22Rv1 (cell line): Measurements from ENCODE around the gene BMERB1.
"Not testable (repeated sequence)": the region's sequence is repeated elsewhere in the genome, so short reads cannot be mapped to it uniquely, and the experiment has no call there.

Source experiments
- H3K27ac ChIP-seq: fragments of 450-650 bp; 2 replicates; pipeline ENCODE4 v1.5.1; 2017
- ZFX ChIP-seq: fragments of 450-650 bp; IDR thresholded peaks from 2 replicates; pipeline ENCODE4 v1.6.1; 2017; ENCODE audit warnings: antibody characterized with exemption, borderline replicate concordance
- TF ChIP-seq, protein P1 (sequence below): fragments of 450-650 bp; IDR thresholded peaks from 2 replicates; pipeline ENCODE4 v1.5.1; 2017; ENCODE audit warnings: mild to moderate bottlenecking

Gene BMERB1

DNA sequence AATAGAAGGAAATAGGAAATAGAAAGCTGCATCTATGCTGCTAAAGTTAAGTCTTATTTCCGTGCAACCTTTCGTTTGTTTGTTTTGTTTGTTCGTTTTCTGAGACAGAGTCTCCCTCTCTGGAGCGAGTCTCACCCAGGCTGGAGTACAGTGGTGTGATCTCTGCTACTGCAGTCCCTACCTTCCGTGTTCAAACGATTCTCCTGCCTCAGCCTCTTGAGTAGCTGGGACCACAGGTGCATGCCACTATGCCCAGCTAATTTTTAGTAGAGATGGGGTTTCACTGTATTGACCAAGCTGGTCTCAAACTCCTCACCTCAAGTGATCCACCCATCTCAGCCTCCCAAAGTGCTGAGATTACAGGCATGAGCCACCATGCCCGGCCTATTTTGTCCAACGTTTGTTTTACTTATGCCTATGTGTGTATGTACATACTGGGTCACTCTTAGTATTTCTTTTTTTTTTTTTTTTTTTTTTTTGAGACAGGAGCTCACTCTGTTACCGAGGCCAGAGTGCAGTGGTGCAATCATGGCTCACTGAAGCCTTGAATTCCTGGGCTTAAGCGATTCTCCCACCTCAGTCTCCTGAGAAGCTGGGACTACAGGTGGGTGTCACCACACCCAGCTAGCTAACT, 16.8 kb downstream of the BMERB1 start:
- H3K27ac ChIP-seq: no peak overlapping the region
- TF ChIP-seq, protein P1, sequence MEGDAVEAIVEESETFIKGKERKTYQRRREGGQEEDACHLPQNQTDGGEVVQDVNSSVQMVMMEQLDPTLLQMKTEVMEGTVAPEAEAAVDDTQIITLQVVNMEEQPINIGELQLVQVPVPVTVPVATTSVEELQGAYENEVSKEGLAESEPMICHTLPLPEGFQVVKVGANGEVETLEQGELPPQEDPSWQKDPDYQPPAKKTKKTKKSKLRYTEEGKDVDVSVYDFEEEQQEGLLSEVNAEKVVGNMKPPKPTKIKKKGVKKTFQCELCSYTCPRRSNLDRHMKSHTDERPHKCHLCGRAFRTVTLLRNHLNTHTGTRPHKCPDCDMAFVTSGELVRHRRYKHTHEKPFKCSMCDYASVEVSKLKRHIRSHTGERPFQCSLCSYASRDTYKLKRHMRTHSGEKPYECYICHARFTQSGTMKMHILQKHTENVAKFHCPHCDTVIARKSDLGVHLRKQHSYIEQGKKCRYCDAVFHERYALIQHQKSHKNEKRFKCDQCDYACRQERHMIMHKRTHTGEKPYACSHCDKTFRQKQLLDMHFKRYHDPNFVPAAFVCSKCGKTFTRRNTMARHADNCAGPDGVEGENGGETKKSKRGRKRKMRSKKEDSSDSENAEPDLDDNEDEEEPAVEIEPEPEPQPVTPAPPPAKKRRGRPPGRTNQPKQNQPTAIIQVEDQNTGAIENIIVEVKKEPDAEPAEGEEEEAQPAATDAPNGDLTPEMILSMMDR: no peak
- no peak for TF ChIP-seq ZFX

DNA sequence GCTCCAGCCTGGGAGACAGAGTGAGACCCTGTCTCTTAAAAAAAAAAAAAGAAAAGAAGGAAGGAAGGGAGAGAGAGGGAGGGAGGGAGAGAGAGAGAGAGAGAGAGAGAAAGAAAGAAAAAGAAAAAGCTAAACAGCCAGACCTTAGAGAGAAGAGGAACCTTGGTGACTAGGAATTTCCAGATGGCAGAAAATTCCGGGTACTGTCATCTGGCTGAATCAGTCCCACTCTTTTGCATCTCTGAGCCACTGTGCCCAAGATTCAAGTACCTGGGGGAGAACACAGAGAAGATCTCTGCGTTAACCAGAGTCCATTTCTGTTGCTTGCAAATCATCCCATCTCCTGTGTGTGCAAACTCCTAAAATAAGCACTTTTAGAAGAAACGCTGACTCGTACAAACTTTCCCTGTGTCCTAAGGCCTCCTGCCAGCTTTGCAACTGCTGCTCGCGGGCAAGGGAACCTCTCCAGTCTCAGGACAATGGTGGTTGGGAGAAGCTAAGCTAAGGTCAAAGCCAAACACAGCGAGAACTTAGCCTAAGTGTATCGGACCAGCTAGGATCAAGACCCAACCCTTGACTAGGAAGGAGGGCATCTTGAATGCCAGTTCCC, 18.0 kb downstream of the BMERB1 start:
- no peak for TF ChIP-seq ZFX
- TF ChIP-seq, protein P1: no peak
- H3K27ac ChIP-seq: no peak overlapping the region

DNA sequence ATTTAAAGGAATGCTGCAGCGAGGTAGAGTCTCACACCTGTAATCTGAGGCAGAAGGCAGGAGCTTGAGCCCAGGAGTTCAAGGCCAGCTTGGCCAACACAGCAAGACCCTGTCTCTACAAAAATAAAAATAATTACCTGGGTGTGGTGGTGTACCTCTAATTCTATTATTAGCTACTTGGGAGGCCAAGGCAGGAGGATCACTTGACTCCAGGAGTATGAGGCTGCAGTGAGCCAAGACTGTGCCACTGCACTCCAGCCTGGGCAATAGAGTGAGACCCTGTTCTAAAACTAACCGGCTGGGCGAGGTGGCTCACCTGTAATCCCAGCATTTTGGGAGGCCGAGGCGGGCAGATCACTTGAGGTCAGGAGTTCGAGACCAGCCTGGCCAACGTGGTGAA, 18.9 kb downstream of the BMERB1 start:
- H3K27ac ChIP-seq: not testable (repeated sequence)

DNA sequence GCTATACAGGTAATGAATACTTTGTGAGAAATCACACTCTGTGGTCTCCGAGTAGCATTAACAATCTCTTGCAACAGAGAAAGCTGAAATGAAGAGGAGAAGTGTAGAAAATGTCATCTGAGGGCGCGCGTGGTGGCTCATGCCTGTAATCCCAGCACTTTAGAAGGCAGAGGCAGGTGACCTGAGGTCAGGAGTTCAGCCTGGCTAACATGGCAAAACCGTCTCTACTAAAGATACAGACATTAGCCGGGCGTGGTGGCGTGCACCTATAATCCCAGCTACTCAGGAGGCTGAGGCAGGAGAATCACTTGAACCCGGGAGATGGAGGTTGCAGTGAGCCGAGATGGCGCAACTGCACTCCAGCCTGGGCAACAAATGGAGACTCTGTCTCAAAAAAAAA, 20.5 kb downstream of the BMERB1 start:
- H3K27ac ChIP-seq: not testable (repeated sequence)

DNA sequence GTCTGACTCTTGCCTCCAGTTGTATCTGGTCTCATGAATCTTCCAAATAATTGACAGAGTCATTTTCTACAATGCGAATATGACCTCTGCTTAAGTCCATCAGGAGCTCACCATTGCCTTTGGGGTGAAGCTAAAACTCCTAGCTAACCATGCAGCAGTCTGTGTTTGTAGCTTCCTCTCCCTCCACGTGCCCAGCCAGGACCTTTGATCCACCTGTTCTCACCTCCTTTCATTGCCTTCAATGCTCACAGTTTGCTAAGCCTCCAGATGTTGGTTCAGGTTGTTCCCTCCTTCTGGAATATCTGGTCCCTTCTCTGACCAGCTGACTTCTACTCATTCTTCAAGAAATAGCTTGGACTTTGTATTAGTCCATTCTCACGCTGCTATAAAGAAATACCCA, 23.0 kb downstream of the BMERB1 start:
- TF ChIP-seq ZFX: no peak
- TF ChIP-seq, protein P1: no peak
- no peak overlapping the region for H3K27ac ChIP-seq

DNA sequence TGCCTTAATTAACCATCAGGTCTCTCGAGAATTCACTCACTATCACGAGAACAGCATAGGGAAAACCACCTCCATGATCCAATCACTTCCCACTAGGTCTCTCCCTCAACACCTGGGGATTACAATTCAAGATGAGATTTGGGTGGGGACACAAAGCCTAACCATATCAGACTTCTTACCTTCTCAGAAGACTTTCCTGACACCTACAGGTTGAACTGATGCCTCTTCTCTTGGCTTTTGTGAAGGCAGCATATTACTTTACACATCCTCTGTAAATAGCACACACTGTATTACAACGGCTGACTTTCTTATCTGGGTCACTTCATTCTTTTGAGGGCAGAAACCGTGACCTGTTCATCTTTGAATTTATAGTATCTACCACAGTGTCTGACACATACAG, 23.6 kb downstream of the BMERB1 start:
- TF ChIP-seq, protein P1: no peak
- no peak for TF ChIP-seq ZFX

DNA sequence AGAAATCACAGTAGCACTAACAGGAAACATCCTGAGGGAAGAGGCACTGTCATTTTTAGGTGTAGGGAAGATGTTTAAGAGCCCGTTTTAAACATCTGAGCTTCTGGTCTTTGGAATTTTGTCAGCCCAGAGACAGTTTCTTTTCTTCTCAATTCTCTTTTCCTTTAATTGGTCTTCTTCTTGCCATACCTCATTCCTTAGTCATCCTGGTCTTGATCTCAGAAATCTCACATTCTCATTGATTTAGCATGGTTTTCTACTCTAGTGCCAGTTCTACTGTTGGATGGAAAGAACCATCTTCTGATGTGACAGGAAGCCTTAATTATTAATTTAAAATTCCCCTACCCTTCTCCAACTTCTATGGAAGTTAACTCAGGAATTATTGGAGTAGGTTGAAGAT, 25.4 kb downstream of the BMERB1 start:
- no peak overlapping the region for H3K27ac ChIP-seq
- TF ChIP-seq ZFX: no peak

More for the DNA sequence above, 23.6 kb downstream of the BMERB1 start:
- no peak overlapping the region for H3K27ac ChIP-seq

DNA sequence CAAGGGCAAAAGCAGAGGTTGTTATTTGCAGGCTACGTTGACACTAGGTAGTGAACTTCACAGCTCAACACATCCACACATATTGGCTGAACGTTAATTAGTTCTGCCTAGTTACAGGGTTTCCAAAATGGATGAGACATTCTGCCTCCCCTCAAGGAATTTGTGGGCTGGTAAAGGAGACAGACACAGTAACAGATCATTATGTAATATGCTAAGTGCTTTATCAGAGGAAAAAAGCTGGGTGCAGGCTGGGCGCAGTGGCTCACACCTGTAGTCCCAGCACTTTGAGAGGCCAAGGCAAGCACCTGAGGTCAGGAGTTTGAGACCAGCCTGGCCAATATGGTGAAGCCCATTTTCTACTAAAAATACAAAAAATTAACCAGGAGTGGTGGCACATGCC, 26.2 kb downstream of the BMERB1 start:
- TF ChIP-seq ZFX: no peak
- TF ChIP-seq, protein P1: no peak
- H3K27ac ChIP-seq: no peak overlapping the region

DNA sequence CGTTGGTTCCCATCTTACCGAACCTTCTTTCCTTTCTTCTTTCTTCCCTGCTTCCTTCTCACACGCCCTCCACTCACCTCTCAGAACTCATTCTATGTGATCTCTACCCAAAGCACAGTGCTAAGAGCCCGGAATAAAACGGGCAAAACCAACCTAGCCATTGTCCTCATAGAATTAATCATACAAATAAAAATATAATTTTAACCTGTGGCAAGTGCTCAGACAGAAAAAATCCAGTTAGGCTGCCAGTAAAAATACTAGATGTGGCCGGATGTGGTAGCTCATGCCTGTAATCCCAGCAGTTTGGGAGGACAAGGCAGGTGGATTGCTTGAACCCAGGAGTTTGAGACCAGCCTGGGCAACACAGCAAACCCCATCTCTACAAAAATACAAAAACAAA, 27.0 kb downstream of the BMERB1 start:
- TF ChIP-seq, protein P1: no peak
- TF ChIP-seq ZFX: no peak
- H3K27ac ChIP-seq: no peak overlapping the region
